GM12891 (cell line): ENCODE data around the gene YPEL4.

Source experiments
- DNase-seq: peaks from one replicate; pipeline ENCODE4 v3.0.0; 2011; ENCODE audit warnings: low spot score; ENCODE audit not compliant: insufficient read length
- FAIRE-seq: peaks from 2 replicates; lab custom pipeline; 2011; peaks lifted over from hg19 to GRCh38; lab: Jason Lieb, UNC
- PAX5 ChIP-seq: IDR thresholded peaks from 2 replicates; pipeline ENCODE4 v1.6.1; 2011; ENCODE audit warnings: low read length, moderate library complexity, mild to moderate bottlenecking; ENCODE audit not compliant: insufficient read depth, severe bottlenecking
- POLR2A ChIP-seq: IDR thresholded peaks from 2 replicates; pipeline ENCODE4 v1.6.1; 2011; ENCODE audit warnings: low read depth, low read length, control low read depth
- POLR2AphosphoS5 ChIP-seq: IDR thresholded peaks from 2 replicates; pipeline ENCODE4 v1.6.1; 2011; ENCODE audit warnings: low read depth, low read length, control low read depth
- POU2F2 ChIP-seq: IDR thresholded peaks from 2 replicates; pipeline ENCODE4 v1.6.1; 2011; ENCODE audit warnings: low read depth, mild to moderate bottlenecking, control low read depth, low read length, moderate library complexity
- SPI1 ChIP-seq: IDR thresholded peaks from 2 replicates; pipeline ENCODE4 v1.6.1; 2011; ENCODE audit warnings: low read depth, low read length, control low read depth
- TAF1 ChIP-seq: IDR thresholded peaks from 2 replicates; pipeline ENCODE4 v1.6.1; 2011; ENCODE audit warnings: low read depth, low read length, control low read depth

YPEL4 gene

DNA sequence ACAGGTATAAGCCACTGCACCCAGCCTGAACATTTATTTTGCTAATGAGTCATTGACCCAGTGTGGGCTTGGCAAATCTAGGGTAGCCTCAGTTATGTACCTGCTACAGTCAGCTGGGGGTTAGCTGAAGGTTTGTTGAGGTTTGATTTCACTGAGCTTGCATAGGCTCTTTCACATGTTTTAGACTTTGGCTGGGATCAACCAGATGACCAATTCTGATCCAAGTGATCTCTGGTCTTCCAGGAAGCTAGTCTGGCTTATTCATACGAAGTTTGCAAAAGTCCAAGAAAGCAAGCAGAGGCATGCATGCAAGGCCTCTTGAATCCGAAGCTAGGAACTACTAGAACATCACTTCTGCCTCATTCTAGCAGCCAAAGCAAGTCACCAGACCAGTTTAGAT, 31.3 kb downstream of the YPEL4 start:
- no peak for FAIRE-seq
- TF ChIP-seq POU2F2 (no peak), PAX5 (no peak), SPI1 (no peak), TAF1 (no peak), POLR2AphosphoS5 (no peak), POLR2A (no peak)
- DNase-seq: no peak

DNA sequence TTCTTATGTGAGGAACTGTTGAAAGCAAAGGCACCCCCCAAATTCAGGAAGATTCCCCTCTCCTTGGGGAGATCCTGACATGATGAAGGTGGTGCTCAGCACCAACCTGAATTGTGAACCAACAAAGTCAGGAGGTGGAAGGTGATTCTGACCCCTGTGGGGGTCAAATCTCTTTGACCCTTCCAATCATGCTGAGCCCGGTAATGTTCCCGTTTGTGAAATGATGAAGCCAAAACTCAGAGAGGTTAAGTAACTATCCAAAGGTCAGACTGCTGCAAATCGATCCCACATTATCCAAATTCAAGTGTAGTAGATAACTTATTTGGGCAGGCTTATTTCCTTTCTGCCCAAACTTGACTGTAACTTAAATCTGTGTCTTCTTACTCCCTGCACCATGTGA, 33.1 kb downstream of the YPEL4 start:
- no peak for TF ChIP-seq SPI1
- no peak for DNase-seq
- no peak for FAIRE-seq

DNA sequence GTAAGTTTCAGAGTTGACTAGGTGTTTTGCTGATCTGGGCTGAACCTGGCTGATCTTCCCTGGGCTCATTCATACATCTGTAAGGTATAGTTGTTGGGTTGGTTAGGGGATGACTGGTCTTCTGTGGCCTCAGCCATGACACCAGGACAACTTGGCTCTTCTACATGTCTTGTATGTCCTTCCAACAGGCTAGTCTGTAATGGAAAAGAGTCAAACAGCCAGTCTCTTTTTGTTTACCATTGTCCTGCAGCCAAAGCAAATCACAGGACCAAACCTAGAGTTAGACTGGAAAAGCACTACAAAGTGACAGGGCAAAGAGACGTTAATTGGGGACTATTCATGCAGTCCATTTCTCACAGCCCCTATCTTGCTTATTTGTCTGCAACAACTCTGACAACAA, 34.4 kb downstream of the YPEL4 start:
- no peak for DNase-seq
- no peak for TF ChIP-seq POLR2AphosphoS5
- no peak for TF ChIP-seq TAF1
- no peak for TF ChIP-seq POLR2A
- TF ChIP-seq SPI1: no peak
- no peak for FAIRE-seq

DNA sequence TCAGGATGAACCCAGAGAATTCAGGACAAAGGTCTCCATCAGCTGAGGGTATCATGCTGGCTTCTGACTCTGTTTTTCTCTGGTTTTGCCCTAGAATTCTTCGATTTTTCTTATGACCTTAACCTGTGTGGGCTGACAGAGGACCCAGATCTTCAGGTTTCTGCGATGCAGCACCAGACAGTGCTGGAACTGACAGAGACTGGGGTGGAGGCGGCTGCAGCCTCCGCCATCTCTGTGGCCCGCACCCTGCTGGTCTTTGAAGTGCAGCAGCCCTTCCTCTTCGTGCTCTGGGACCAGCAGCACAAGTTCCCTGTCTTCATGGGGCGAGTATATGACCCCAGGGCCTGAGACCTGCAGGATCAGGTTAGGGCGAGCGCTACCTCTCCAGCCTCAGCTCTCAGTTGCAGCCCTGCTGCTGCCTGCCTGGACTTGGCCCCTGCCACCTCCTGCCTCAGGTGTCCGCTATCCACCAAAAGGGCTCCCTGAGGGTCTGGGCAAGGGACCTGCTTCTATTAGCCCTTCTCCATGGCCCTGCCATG, 35.4 kb downstream of the YPEL4 start:
- FAIRE-seq (no peak), DNase-seq (no peak)
- TF ChIP-seq TAF1: no peak
- no peak for TF ChIP-seq SPI1
- no peak for TF ChIP-seq POU2F2
- no peak for TF ChIP-seq PAX5
- no peak for TF ChIP-seq POLR2AphosphoS5
- no peak for TF ChIP-seq POLR2A

DNA sequence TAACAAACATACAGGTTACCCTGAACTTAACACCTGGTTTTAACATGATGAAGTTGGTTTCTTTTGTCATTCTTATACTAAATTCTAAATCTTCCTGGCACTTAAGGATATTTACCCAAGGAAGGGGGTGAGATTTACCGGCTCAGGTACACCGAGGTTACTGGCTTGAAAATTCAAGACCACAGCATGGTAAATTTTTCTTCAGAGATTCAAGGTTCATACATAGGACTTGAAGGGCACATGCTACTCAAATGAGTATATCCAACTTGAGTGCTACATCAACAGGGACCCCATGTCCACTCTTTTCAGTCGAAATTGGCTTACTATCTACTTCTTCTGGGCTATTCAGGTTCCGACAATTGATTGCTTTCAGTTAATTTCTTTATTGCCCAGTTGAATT, 39.5 kb downstream of the YPEL4 start:
- no peak for FAIRE-seq
- TF ChIP-seq SPI1 (no peak), POLR2A (no peak), POU2F2 (no peak), POLR2AphosphoS5 (no peak), TAF1 (no peak), PAX5 (no peak)
- DNase-seq: no peak

DNA sequence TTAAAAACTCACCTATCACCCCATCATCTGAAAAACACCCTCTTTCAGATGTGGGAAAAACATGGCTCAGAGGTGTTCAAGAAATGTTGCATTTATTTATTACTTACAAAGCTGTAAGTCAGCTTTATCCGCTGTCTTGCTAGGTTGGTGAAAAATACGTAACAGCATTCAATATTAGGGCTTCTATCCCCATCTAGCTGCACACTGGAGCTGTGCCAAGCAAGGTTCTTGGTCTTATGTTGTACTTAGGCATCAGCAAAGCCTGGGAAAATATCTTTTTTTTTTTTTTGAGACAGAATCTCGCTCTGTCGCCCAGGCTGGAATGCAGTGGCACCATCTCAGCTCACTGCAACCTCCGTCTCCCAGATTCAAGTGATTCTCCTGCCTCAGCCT, 44.7 kb downstream of the YPEL4 start:
- TF ChIP-seq TAF1 (no peak), POLR2AphosphoS5 (no peak), POU2F2 (no peak), PAX5 (no peak), SPI1 (no peak), POLR2A (no peak)
- DNase-seq (no peak), FAIRE-seq (no peak)

DNA sequence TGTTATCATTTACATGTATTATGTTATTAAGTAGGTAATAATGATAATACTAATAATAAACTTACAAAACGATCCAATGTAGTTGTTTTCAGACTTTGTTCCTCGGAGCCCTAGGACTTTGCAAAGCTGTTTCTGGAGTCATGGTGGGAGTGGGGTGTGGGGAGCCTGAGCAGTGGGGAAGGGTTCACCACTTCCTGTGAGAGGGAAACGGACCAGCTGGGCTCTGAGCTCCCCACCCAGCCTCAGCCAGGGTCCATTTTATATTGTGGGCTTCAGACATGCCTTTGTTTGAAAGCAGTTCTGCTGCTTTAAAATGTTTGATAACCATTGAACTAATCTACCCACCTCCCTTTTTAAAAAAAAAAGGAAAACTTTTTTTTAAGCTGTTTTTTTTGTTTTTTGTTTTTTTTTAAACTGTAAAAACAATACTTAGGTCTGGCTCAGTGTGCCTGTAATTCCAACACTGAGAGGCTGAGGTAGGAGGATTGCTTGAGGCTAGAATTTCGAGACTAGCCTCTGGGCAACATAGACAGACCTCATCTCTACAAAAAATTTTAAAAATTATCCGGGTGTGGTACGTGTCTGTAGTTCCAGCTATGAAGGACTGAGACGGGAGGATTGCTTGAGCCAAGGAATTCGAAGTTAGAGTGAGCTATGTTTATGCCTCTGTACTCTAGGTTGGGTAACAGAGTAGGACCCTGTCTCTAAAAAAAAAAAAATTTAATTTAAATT, 45.2 kb downstream of the YPEL4 start:
- TF ChIP-seq PAX5 (no peak), SPI1 (no peak), POLR2AphosphoS5 (no peak), POU2F2 (no peak), POLR2A (no peak), TAF1 (no peak)
- FAIRE-seq: no peak
- DNase-seq: no peak

DNA sequence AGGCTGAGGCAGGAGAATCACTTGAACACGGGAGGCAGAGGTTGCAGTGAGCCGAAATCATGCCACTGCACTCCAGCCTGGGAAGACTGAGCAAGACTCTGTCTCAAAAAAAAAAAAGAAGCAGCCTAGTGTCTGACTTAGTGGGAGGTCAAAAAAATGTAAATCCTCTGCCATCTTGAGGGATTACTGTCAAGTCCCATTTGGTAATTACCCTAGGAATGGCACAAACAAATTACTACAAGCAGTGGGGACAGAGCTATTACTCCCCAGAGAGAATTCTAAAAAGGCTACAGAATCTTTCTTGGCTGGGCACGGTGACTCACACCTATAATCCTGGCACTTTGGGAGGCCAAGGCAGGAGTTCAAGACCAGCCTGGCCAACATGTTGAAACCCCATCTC, 48.4 kb downstream of the YPEL4 start:
- no peak for DNase-seq
- no peak for TF ChIP-seq PAX5
- no peak for FAIRE-seq

DNA sequence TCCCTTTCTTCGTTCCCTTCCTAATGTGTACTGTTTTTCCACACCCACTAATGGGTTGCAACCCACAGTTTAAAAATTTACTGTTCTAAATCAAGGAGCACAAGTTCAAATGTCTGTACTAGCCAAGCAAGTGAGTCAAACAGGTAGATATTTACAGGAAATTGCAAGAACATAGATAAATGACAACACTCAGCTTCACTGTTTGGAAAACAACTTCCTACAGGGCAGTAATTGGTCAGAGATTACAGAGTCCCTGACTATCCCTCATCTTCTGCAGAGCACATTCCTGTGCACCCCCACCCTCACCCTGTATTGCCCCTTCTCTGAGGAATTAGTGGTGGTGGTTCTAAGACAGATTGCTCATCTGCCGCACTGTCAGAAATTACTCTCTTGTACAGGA, 50.3 kb downstream of the YPEL4 start:
- no peak for FAIRE-seq
- TF ChIP-seq TAF1 (no peak), SPI1 (no peak), POLR2AphosphoS5 (no peak), PAX5 (no peak), POU2F2 (no peak), POLR2A (no peak)

DNA sequence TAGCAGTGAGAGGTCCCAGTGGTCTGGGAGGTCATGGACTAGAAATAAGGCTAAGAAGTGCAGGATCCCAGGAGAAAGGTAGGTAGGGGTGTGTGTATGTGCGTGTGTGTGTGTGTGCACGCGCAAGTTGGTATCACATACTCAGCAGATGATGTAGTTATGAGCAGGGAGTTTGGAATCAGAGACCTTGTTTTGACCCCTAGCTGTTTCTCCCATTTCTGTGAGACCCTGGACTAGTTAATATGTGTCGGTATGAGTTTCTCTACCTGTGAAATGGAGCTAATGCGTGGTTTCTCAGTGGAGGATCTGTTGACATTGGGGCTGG, 50.9 kb downstream of the YPEL4 start:
- no peak for FAIRE-seq
- TF ChIP-seq TAF1 (no peak), POLR2AphosphoS5 (no peak), PAX5 (no peak), POU2F2 (no peak), POLR2A (no peak), SPI1 (no peak)
- DNase-seq: no peak

More for the DNA sequence above, 50.3 kb downstream of the YPEL4 start:
- DNase-seq: no peak
